Measurements from ENCODE around the gene BMP7.
"Not testable (repeated sequence)": the region's sequence is repeated elsewhere in the genome, so short reads cannot be mapped to it uniquely, and the experiment has no call there.

BMP7 gene

DNA sequence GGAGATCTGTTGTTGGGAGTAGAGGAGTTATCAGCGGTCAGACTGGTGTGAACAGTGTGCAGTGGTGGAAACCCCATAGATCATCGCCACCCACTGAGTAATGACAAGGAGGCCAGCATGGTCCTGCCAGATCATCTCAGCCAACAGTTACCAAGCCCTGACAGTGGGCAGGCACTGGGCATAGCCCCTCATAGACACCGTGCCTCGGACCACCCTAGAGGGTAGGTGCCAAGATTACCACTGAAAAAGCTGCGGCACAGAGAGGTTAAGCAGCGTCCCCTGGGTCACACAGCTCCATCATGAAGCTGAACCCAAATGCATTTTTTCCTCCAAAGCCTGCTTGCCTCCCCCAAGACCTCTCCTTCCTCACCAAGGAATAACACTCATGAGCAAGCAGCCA, 21.5 kb upstream of the BMP7 start:
- DNase-seq (ENCODE audit: low spot score): no peak

DNA sequence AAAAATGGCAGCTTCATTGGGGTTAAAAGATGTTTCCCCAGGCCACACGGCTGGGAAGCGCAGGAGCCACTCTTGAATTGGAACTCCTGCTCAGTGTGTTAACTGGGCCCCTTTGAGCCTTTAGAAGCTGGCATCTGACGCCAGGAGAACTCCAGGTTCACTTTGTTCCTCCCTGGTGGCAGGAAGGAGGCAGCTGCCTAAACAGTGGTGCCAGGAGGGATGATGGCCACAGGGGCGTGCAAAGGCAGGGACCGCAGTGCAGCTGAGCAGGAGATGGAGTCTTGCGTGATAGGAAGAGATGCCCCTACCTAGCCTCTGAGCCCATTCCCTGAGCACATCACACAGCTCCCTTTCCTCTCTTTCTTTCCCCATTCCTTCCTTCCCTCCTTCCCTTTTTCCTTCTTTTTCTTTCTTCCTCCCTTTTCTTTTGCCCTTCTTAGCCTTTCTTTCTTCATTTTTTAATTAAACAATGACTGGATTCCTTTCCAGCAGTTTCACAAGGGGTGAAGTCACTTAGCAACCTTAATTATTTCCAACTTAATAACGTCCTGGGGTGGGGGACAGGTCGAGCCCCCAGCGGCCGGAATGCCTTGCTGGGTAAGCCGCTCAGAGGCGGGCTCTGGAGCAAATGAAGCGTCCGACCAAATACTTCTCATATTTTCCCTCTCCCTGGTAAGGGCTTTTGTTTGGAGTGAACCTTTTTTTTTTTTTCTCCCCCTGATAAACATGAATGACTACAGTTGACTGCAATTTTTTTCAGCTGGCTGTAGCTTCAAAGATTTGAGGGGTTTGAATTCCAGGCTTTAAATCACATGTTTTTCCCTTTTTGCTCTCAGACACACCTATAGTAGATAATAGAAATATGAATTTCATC, 20.8 kb upstream of the BMP7 start:
- no peak for DNase-seq (ENCODE audit: low spot score)

GRCh38 chr20:57283860-57284259, 17.4 kb upstream of the BMP7 start:
- no peak for DNase-seq (ENCODE audit: low spot score)

DNA sequence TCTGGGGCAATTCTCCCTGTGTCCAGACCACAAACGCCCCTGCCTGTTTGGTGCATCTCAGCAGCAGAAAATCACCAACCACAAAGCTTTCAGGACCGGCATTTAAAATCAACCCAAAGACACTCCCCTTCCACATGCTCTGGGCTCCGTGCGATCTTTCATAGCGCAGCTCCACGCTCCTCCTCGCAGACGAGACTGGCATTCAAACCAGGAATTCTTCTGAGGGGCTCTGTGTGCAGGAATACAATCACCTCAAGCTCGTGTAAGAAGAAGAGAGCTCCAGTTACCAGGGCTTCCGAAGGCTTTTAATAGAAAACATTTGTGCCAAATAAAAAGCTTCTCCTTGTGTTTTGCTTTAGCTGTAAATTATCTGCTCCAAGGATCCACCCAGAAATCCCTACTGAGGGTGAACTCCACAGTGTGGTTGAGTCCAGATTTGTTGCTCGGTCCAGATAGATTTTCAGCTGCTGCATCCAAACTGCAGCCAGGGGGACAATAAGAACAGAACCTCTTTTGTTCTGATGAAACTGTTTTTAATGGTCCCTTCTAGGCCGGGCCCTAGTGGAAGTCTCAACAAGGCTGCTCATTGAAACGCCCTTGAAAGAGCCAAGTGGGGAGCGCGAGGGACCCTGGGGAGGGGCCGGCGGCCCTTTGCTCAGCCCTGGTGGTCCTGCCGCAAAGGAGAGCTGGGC, 16.4 kb upstream of the BMP7 start:
- DNase-seq (ENCODE audit: low spot score): no peak

DNA sequence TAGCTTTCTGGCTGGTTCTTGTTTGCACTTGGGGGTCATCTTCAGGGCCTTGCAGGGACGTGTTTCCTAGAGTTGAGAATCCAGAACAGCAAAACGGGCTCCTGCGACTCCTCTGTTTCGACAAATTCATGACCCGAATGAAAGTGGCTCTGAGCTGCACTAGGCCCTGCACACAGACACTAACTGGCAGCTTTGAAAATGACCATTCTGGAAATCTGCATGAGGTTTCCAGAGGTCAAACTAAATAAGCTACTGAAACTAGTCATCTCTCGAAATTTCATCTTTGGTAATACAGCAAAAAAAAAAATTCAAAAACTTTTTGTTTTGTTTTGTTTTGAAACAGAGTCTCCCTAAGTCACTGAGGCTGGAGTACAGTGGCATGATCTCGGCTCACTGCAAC, 15.5 kb upstream of the BMP7 start:
- DNase-seq (ENCODE audit: low spot score): no peak

GRCh38 chr20:57280221-57280620, 13.8 kb upstream of the BMP7 start:
- no peak for DNase-seq (ENCODE audit: low spot score)

DNA sequence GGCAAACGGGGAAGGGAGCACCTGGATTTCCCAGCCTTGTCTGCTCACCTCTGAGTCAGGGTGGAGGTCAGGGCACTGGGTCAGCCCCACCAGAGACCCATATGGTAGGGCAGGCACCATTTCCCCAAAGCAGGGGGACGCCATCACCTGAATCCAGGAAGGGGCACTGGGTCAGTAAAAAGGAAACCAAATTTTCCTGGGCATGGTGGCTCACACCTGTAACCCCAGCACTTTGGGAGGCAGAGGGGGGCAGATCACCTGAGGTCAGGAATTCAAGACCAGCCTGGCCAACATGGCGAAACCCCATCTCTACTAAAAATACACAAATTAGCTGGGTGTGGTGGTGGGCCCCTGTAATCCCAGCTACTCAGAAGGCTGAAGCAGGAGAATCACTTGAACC, 13.1 kb upstream of the BMP7 start:
- not testable (repeated sequence) for DNase-seq (ENCODE audit: low spot score)

- no peak for DNase-seq (ENCODE audit: low spot score)
These were observed 12.0 kb upstream of the BMP7 start for GRCh38 chr20:57278457-57278856.

DNA sequence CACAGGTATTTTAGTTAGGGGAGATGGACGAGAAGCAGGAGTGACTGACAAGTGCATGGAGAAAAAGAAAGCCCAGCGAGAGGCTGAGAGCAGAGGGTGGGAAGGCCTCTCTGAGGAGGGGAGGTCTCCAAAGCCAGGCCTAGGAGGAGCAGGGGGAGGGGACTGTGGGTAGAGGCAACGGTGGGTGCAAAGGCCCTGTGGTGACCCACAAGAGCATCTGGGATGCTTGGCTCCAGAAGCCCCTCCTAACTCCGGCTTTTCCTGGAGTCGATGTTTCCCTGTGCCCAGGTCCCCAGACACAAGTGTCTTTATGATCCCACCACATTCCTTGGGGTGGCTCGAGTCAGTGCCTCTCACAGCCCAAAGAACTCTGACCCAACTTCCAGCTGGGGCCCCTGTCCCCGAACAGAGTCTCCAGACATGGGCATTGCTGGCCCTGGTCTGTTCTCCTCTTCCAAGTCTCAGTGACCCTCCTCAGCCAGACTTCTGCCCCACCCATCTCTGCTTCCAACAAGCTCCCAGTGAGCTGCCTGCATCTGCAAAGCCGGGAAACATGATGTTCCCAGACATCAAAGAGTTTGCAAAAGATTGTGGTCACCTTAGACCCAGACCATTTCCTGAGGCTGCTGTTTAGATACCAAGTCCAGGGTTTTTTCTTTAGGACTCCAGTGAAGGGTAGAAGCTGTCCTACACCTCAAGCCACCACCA, 11.1 kb upstream of the BMP7 start:
- no peak for DNase-seq (ENCODE audit: low spot score)

DNA sequence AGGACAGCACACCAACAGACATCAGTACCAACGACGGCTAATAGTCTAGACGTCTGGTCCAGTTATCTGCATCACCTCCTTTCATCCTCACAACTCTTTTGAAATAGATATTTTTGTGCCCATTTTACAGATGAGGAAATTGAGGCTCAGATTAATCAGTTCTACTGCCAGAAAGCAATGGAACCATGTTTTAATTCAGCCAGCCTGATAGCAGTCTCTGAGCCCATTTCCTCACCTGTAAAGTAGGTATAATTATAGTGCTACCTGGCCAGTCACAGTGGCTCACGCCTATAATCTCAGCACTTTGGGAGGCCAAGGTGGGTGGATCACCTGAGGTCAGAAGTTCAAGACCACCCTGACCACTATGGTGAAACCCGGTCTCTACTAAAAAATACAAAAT, 9.8 kb upstream of the BMP7 start:
- DNase-seq (ENCODE audit: low spot score): no peak

DNA sequence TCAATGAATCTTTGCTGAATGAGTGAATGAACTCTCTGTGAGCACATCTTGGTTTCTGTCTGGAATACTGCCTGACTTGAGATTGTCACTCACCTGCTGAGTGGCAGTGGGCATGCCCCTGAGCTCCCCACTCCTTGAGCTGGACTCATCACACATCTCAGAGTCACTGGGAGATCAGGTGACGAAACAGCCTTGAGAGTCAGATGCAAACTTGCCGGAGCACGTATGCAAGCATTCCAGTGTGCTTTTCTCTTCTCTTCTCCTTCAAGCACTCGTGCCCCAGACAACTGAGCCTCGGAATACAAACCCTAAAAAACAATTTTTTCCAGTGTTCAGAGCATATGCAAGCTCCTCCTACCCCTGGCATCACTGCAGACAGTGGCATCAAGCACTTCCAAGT, 9.4 kb upstream of the BMP7 start:
- DNase-seq (ENCODE audit: low spot score): no peak

DNA sequence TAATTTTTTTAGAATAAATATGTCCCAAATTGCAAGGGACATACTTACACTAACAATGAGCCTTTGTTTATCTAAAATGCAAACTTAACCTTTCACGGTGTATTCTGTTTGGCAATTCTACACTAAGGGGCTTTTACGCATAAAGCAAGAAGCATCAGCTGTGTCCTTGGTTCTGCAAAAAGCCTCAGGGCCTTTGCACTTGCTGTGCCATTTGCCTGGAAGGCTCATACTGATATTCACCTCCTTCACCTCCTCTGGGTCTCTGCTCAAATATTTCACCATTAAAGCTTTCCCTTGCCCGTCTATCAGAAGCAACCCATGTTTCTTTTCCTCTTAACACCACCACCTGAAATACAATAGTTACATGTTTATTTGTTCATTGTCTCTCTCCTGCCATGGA, 8.9 kb upstream of the BMP7 start:
- DNase-seq (ENCODE audit: low spot score): no peak

- DNase-seq (ENCODE audit: low spot score): no peak
These were observed 8.4 kb upstream of the BMP7 start for GRCh38 chr20:57274846-57275245.

GRCh38 chr20:57274299-57274698, 7.9 kb upstream of the BMP7 start:
- DNase-seq (ENCODE audit: low spot score): no peak

DNA sequence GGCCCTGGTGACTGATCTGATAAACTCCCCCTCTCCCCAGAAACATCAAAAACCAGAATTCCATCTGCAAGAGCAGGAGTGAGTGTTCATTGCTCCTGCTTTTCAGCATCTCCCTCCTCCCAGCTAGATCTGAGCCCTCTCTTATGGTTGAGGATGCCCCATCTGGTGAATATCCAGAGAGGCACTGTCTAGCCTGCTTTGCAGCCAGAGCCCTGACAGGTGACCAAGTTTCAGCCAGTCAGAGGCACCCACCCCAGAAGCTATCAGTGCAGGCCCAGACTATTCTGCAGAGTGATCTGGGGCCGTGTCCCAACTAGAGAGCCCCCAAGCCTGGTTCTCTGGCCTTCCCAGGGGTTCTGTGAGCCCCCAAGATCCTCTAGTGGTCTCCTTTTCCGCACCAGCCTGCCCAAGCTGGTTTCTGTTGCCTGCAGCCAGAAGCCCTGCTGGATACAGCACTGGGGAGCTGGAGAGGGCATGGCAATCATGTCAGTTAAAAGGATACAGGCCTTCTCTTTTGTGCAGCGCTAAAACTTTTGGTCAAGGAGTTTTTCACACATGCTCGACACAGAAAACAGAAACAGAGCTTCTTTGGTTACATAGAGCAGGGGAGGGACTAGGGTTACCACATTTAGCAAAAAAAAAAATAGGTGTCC, 6.6 kb upstream of the BMP7 start:
- DNase-seq (ENCODE audit: low spot score): no peak

- no peak for DNase-seq (ENCODE audit: low spot score)
These were observed 4.0 kb upstream of the BMP7 start for GRCh38 chr20:57270204-57270984.

DNA sequence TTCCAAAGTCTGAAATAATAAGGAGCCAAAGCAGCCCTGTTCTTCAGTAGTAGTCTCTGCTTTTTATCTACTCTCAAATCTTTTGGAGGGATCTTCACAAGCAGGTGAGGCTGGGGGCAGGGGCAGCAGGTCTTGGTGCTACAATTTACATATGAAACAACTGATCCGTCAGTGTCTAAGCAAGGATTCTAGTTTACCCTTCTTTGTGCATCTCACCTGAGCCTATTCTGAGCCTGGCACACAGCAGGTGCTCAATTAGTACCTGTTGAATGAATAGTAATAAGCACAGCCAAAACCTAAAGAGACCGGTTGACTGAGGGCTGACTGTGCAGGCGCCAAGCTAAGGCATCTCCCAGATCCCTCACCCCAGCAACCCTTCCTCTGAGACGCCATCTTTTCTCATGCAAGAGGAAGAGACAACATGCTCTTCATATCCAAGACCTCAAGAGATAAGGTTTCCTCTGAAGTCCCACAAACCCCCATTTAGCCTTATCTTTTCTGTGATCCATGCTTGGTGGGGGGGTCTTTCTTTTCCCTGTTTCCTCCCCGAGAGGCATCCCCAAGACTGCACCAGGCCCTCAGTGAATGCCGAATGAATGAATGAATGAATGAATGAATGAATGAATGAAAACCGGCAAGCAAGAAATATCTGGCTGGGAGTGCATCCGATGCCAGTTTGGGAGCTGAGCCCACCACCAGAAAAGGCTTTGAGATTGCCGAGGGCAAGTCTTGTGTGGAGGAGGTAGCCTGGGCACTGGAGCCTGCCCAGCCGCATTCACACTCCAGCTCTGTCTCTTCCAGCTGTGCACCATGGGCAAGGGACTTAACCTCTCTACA, 2.9 kb upstream of the BMP7 start:
- no peak for DNase-seq (ENCODE audit: low spot score)

- DNase-seq (ENCODE audit: low spot score): no peak
These were observed 2.1 kb upstream of the BMP7 start for GRCh38 chr20:57268399-57269076.

- no peak for DNase-seq (ENCODE audit: low spot score)
These were observed 849 bp upstream of the BMP7 start for GRCh38 chr20:57267158-57267821.

DNA sequence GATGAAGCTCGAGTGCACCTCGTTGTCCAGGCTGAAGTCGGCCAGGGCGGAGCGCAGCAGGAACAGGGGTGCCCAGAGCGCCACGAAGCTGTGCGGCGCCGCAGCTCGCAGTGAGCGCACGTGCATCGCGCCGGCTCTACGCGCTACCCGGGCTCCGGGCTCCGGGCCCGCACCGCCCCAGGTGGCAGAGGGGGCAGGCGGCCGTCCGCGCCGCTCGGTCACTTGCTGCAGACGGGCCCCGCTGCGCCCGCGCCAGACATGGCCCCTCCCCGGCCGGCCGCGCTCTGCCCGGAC, 497 bp downstream of the BMP7 start:
- no peak for DNase-seq (ENCODE audit: low spot score)

All from kidney tubule cell (primary cell).